Spleen (tissue), 11 donors: ENCODE results near the gene C1QL4. TPM values are rescaled to one million over a fixed set of nuclear protein-coding genes. Genes with fewer than 3 reads are reported as not detected.

Experiments used
- DNase-seq: peaks from one replicate; pipeline ENCODE4 v3.0.0-alpha.2; 2020
- H3K27ac ChIP-seq, 8 donors: fragments of 200-600 bp; sonication (generic) in 7 of 8; 1 replicate in 4 of 8; 2 replicates in 4 of 8; pipeline versions ENCODE4 v1.5.0 to v1.8.0; 2016 to 2021; ENCODE audit warnings: inconsistent platforms in 4 of 8, mild to moderate bottlenecking in 4 of 8, moderate library complexity in 1 of 8
- H3K27me3 ChIP-seq, 7 donors: fragments of 200-600 bp; sonication (generic) in 6 of 7; replicated peaks in 1 of 7; 1 replicate in 4 of 7; 2 replicates in 3 of 7; pipeline versions ENCODE4 v1.5.0 to v1.8.0; 2016 to 2021; ENCODE audit warnings: inconsistent platforms in 3 of 7, mild to moderate bottlenecking in 1 of 7
- H3K36me3 ChIP-seq, 6 donors: fragments of 200-600 bp; sonication (generic) in 5 of 6; 1 replicate in 4 of 6; 2 replicates in 2 of 6; pipeline versions ENCODE4 v1.5.0 to v1.8.0; 2016 to 2021; ENCODE audit warnings: inconsistent platforms in 2 of 6
- H3K4me1 ChIP-seq, 6 donors: fragments of 200-600 bp; sonication (generic) in 5 of 6; 1 replicate in 3 of 6; 2 replicates in 3 of 6; pipeline versions ENCODE4 v1.5.0 to v1.8.0; 2016 to 2021; ENCODE audit warnings: inconsistent platforms in 3 of 6
- H3K4me3 ChIP-seq, 8 donors: fragments of 200-600 bp; sonication (generic) in 7 of 8; 1 replicate in 4 of 8; 2 replicates in 4 of 8; pipeline versions ENCODE4 v1.5.0 to v1.8.0; 2016 to 2021; ENCODE audit warnings: inconsistent platforms in 4 of 8, mild to moderate bottlenecking in 4 of 8, moderate library complexity in 2 of 8
- H3K9me3 ChIP-seq, 8 donors: fragments of 200-600 bp; sonication (generic) in 7 of 8; 1 replicate in 4 of 8; 2 replicates in 4 of 8; pipeline versions ENCODE4 v1.5.0 to v1.8.0; 2016 to 2021; ENCODE audit warnings: inconsistent platforms in 4 of 8
- CTCF ChIP-seq, 11 experiments: fragments of 200-600 bp in 7 of 11; fragments of 450-650 bp in 4 of 11; sonication (generic) in 4 of 11; IDR thresholded peaks in 8 of 11; conservative IDR thresholded peaks in 3 of 11; 1 replicate in 7 of 11; 2 replicates in 4 of 11; pipeline versions ENCODE4 v1.4.0 to v1.8.0; 2016 to 2021; ENCODE audit warnings: antibody characterized with exemption in 11 of 11, inconsistent platforms in 4 of 11, mild to moderate bottlenecking in 1 of 11
- POLR2A ChIP-seq, 3 donors: fragments of 450-650 bp; IDR thresholded peaks; one replicate each; pipeline ENCODE4 v1.5.1; 2017; ENCODE audit warnings: antibody characterized with exemption in 3 of 3, mild to moderate bottlenecking in 1 of 3
- POLR2AphosphoS5 ChIP-seq, 3 donors: sonication (generic); formaldehyde crosslinking; IDR thresholded peaks; one replicate each; pipeline ENCODE4 v1.5.1; 2017; ENCODE audit warnings: antibody characterized with exemption in 3 of 3
- WGBS, 5 donors: extraction: QIAGEN DNeasy Blood & Tissue Kit in 3 of 5; methylation state at CpG; one replicate each; pipeline versions ENCODE4 v1.1.5 to v1.1.7; 2013 to 2018; 5-methylcytosine and 5-hydroxymethylcytosine counted together
- intact Hi-C: fragments of 100-400 bp; cut with DNase I; formaldehyde crosslinking; loops from one replicate; pipeline ENCODE4 v1.15.0; 2023; ENCODE audit warnings: low total_unique reads
- polyA plus RNA-seq, 3 donors: library from polyadenylated mRNA; stranded (reverse); fragments of 200-250 nt; gene quantifications; one replicate each; pipeline ENCODE4 v1.2.1, GENCODE V29; 2013
- total RNA-seq, 7 donors: library from RNA; depleted of rRNA in 3 of 7; stranded (reverse); fragments of >200 nt in 3 of 7; fragmentation: NEBNext Ultra II Directional in 4 of 7; extraction: Animal tissue kit (Norgen Biotek cat#: 25700) in 4 of 7; gene quantifications; one replicate each; pipeline versions ENCODE4 v1.1.0 to v1.2.1, GENCODE V29; 2016 to 2021
- donor health status: healthy with polysubstance abuse.
- donor health status: DM: no; HTN: no; CAD: no; lungs with moderate emphysema.
- donor health status: DM: no; HTN: no; CAD: no.
- donor health status: Bipolar disorder and iron deficiency.
- donor health status: healthy.
- donor health status: DM: no; HTN: no; CAD: no.
- donor health status: DM: yes; HTN: yes; CAD: no.

The C1QL4 gene
- total and polyA plus RNA-seq, 10 donors = not detected

DNA sequence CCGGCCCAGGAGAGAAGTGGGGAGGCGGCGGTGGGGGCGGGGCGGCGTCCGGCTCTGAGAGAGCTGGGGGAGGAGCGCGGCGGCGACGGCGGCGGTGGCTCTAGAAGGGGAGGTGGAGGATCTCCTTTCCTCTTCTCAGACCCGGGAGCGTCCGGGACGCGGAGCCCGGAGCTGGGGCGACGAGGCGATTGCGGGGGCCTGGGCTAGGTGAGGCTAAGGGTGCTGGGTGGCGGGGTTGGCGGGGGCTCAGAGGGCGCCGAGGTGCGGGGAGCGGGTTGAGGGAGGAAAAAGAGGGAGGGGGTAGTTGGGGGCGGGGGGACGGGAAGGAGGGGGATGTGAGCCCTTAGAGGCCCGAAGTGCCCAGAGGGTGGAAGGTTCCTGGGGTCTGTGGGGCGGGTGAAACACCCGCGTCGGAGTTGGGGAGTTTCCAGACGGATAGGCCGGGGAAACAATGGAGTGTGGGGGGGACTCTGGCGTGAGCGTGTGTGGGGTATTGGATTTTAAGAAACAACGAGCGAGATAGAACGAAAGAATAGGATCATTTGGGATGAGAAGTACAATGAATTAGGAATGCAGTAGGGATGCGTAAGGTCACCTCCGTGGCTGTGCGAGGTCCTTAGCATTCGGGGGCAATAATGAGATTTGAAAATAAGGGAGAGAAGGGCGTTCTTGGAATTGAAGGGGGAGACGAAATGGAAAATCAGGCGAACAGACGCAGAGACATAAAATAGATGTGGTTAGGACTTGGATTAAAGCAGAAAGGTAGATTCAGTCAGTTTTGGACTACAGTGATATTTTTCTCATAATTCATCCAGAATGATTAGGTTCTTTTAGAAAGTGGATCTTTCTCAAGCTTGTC lies 30.6 kb upstream of the C1QL4 start, which contains the start of gene SPATS2:
TSS of gene SPATS2 (plus strand) at position 82 of the 859 bp plus-strand sequence. CDS start 93,551 bp downstream, outside the sequence.
- Histone ChIP-seq H3K36me3 (no peaks in the 10 kb centered on the region), H3K4me3 (peak within 1 kb of the TSS; percentile 69 to 95 (median 86)), H3K4me1 (peaks cover 13 to 51% (median 41%) of the 10 kb centered on the region in 6 donors), H3K27ac (peak within 1 kb of the TSS; percentile 85 to 96 (median 92)), H3K27me3 (no peaks in the 10 kb centered on the region), H3K9me3 (no peaks in the 10 kb centered on the region)
- WGBS, 5 donors = 2% methylated on average over 41 to 52 of the region's 52 CpGs
- intact Hi-C loops = no loop called here
- no peak for TF ChIP-seq CTCF (IDR thresholded peaks at IDR 0.05 in 8 of 11, conservative IDR thresholded peaks at IDR 0.05 in 3 of 11)
- peak in 1 of 3 donors; percentile 77 for TF ChIP-seq POLR2AphosphoS5 (IDR thresholded peaks at IDR 0.05)
- no peak for DNase-seq

- intact Hi-C loops = no loop called here
- peak overlapping the region; percentile 85 to 96 (median 92) for H3K27ac ChIP-seq
- H3K27me3 ChIP-seq = no peaks in the 10 kb centered on the region
- H3K4me3 ChIP-seq = peak overlapping the region; percentile 69 to 95 (median 86)
- H3K4me1 ChIP-seq = peaks cover 13 to 51% (median 41%) of the 10 kb centered on the region in 6 donors
- no peaks in the 10 kb centered on the region for H3K9me3 ChIP-seq
- TF ChIP-seq CTCF (IDR thresholded peaks at IDR 0.05 in 8 of 11, conservative IDR thresholded peaks at IDR 0.05 in 3 of 11) = peak in 7 of 11 experiments; percentile 16 to 58 (median 45)
- TF ChIP-seq POLR2A (IDR thresholded peaks at IDR 0.05) = peak in 2 of 3 donors; percentile 19 to 48
- TF ChIP-seq POLR2AphosphoS5 (IDR thresholded peaks at IDR 0.05) = peak; percentile 77 to 86 (median 81)
- 0 to 1% (median 0%) methylated on average over 44 to 97 of the region's 97 CpGs for WGBS, 5 donors
- DNase-seq = peak; percentile 97
- H3K36me3 ChIP-seq = no peaks in the 10 kb centered on the region
Measured at GRCh38 chr12:49366652-49367380, 29.8 kb upstream of the C1QL4 start.

DNA sequence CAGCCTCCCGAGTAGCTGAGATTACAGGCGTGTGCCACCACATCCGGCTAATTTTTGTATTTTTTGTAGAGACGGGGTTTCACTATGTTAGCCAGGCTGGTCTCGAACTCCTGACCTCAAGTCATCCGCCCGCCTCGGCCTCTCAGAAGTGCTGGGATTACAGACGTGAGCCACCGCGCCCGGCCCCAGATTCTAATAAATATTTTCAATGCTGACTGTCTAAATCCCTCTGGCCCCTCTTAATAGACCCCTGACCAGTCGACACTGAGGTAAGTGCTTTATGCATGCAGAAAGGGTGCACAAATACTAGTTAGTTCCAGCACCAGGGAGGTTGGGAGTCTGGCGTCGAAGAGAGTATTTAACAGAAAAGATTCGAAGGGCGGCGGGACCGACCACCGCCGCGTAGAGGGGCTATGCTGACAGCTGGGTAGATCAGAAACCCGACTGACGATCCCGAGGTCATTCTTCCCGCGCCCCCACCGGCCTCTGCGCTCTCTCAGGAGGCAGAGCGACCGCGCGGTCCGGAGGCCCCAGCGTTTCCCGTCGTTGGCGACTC lies 29.2 kb upstream of the C1QL4 start:
- no peak for DNase-seq
- TF ChIP-seq POLR2A (IDR thresholded peaks at IDR 0.05) = no peak
- TF ChIP-seq CTCF (IDR thresholded peaks at IDR 0.05 in 8 of 11, conservative IDR thresholded peaks at IDR 0.05 in 3 of 11) = no peak
- no peak for TF ChIP-seq POLR2AphosphoS5 (IDR thresholded peaks at IDR 0.05)
- H3K4me3 ChIP-seq = peak overlapping the region; percentile 69 to 95 (median 86)
- peak overlapping the region; percentile 85 to 96 (median 92) for H3K27ac ChIP-seq
- H3K27me3 ChIP-seq = no peaks in the 10 kb centered on the region
- H3K36me3 ChIP-seq = no peaks in the 10 kb centered on the region
- no peaks in the 10 kb centered on the region for H3K9me3 ChIP-seq
- 3 to 20% (median 14%) methylated on average over 25 to 38 of the region's 38 CpGs for WGBS, 5 donors
- intact Hi-C loops = no loop called here
- H3K4me1 ChIP-seq = peaks cover 13 to 51% (median 39%) of the 10 kb centered on the region in 6 donors
